Psoas muscle (tissue), 8 donors: ENCODE measurements around the gene FOXO1. TPM values are rescaled to one million over a fixed set of nuclear protein-coding genes. Genes with fewer than 3 reads are reported as not detected.

Source experiments
- ATAC-seq, 4 donors: fragments of 200-7000 bp; cut with Tn5 transposase; one replicate each; pipeline ENCODE4 v1.9.1; 2020; ENCODE audit warnings: moderate library complexity in 3 of 4, mild to moderate bottlenecking in 2 of 4
- DNase-seq, 2 donors: peaks; one replicate each; pipeline ENCODE4 v3.0.0-alpha.2; 2020
- H3K27ac ChIP-seq: fragments of 200-600 bp; one replicate; pipeline ENCODE4 v1.8.0; 2022
- H3K27me3 ChIP-seq, 3 donors: fragments of 200-600 bp in 1 of 3; one replicate each; pipeline versions ENCODE4 v1.6.1 to v1.8.0; 2013 to 2022; ENCODE audit warnings: low read length in 2 of 3, mild to moderate bottlenecking in 2 of 3, moderate library complexity in 1 of 3; ENCODE audit not compliant: insufficient read depth in 3 of 3
- H3K36me3 ChIP-seq, 2 donors: fragments of 200-600 bp in 1 of 2; one replicate each; pipeline versions ENCODE4 v1.6.1 to v1.8.0; 2013 to 2022; ENCODE audit warnings: low read depth in 1 of 2, mild to moderate bottlenecking in 1 of 2, moderate library complexity in 1 of 2; ENCODE audit not compliant: insufficient read depth in 1 of 2
- H3K4me1 ChIP-seq: fragments of 200-600 bp; one replicate; pipeline ENCODE4 v1.8.0; 2022
- H3K4me3 ChIP-seq: fragments of 200-600 bp; one replicate; pipeline ENCODE4 v1.8.0; 2022; ENCODE audit warnings: mild to moderate bottlenecking
- H3K9me3 ChIP-seq: fragments of 200-600 bp; one replicate; pipeline ENCODE4 v1.8.0; 2022
- WGBS, 3 donors: extraction: QIAGEN DNeasy Blood & Tissue Kit; methylation state at CpG; one replicate each; pipeline versions ENCODE4 v1.1.6 to v1.1.7; 2013; 5-methylcytosine and 5-hydroxymethylcytosine counted together
- intact Hi-C, 2 donors: fragments of 100-400 bp; cut with DNase I; formaldehyde crosslinking; loops; one replicate each; pipeline versions ENCODE4 v1.11.0 to v1.14.2; 2022
- polyA plus RNA-seq, 3 donors: library from polyadenylated mRNA; stranded (reverse); fragments of 200-250 nt; gene quantifications; one replicate each; pipeline ENCODE4 v1.2.3, GENCODE V29; 2013
- total RNA-seq, 4 donors: library from RNA; stranded (reverse); fragmentation: NEBNext Ultra II Directional in 2 of 4; extraction: Animal tissue kit (Norgen Biotek cat#: 25700) in 2 of 4; gene quantifications; one replicate each; pipeline versions ENCODE4 v1.2.1 to v1.2.4, GENCODE V29; 2021 to 2023
- TF ChIP-seq, protein P1 (sequence below): fragments of 200-600 bp; IDR thresholded peaks from one replicate; pipeline ENCODE4 v1.8.0; 2022; ENCODE audit warnings: antibody characterized with exemption
- donor health status: healthy with polysubstance abuse.
- donor health status: DM: no; HTN: no; CAD: no; lungs with moderate emphysema.
- donor health status: Bipolar disorder and iron deficiency.
- donor health status: healthy.
- donor health status: DM: yes; HTN: yes; CAD: no.
- donor health status: DM: no; HTN: no; CAD: no.
- donor health status: DM: no; HTN: no; CAD: no.
- donor health status: DM: yes; HTN: yes; CAD: no.

FOXO1 gene
- total and polyA plus RNA-seq, 7 donors = 23.8 to 160 (median 68.3) TPM

- WGBS, 3 donors = 52 to 64% (median 53%) methylated on average over 4 of the region's 4 CpGs
- intact Hi-C loops = loop anchor here in 1 of 2 donors (10.0 kb wide), 1 partner anchor 246 kb away; no protein-coding TSS in a partner anchor
- no peak for ATAC-seq
- H3K9me3 ChIP-seq = no peaks in the 10 kb centered on the region
- TF ChIP-seq, protein P1, sequence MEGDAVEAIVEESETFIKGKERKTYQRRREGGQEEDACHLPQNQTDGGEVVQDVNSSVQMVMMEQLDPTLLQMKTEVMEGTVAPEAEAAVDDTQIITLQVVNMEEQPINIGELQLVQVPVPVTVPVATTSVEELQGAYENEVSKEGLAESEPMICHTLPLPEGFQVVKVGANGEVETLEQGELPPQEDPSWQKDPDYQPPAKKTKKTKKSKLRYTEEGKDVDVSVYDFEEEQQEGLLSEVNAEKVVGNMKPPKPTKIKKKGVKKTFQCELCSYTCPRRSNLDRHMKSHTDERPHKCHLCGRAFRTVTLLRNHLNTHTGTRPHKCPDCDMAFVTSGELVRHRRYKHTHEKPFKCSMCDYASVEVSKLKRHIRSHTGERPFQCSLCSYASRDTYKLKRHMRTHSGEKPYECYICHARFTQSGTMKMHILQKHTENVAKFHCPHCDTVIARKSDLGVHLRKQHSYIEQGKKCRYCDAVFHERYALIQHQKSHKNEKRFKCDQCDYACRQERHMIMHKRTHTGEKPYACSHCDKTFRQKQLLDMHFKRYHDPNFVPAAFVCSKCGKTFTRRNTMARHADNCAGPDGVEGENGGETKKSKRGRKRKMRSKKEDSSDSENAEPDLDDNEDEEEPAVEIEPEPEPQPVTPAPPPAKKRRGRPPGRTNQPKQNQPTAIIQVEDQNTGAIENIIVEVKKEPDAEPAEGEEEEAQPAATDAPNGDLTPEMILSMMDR = no peak
- peak overlapping the region; percentile 40 for H3K4me3 ChIP-seq
- DNase-seq = no peak
- peak overlapping the region; percentile 90 for H3K27ac ChIP-seq
- H3K4me1 ChIP-seq = peaks cover 93% of the 10 kb centered on the region
- H3K27me3 ChIP-seq = no peaks in the 10 kb centered on the region
- H3K36me3 ChIP-seq = no peaks in the 10 kb centered on the region
Measured at GRCh38 chr13:40591091-40591490, 75.3 kb downstream of the FOXO1 start.

- H3K4me1 ChIP-seq = peaks cover 93% of the 10 kb centered on the region
- ATAC-seq (peak; percentile 41 to 62 (median 55)), DNase-seq (no peak)
- intact Hi-C loops = loop anchor here in 1 of 2 donors (10.0 kb wide), 1 partner anchor 245 kb away; no protein-coding TSS in a partner anchor
- TF ChIP-seq, protein P1 = no peak
- H3K36me3 ChIP-seq = no peaks in the 10 kb centered on the region
- peak overlapping the region; percentile 90 for H3K27ac ChIP-seq
- peak overlapping the region; percentile 40 for H3K4me3 ChIP-seq
- no peaks in the 10 kb centered on the region for H3K9me3 ChIP-seq
- no peaks in the 10 kb centered on the region for H3K27me3 ChIP-seq
- WGBS, 3 donors = 20 to 32% (median 24%) methylated on average over 8 of the region's 8 CpGs
Measured at GRCh38 chr13:40590112-40590862, 76.2 kb downstream of the FOXO1 start.

DNA sequence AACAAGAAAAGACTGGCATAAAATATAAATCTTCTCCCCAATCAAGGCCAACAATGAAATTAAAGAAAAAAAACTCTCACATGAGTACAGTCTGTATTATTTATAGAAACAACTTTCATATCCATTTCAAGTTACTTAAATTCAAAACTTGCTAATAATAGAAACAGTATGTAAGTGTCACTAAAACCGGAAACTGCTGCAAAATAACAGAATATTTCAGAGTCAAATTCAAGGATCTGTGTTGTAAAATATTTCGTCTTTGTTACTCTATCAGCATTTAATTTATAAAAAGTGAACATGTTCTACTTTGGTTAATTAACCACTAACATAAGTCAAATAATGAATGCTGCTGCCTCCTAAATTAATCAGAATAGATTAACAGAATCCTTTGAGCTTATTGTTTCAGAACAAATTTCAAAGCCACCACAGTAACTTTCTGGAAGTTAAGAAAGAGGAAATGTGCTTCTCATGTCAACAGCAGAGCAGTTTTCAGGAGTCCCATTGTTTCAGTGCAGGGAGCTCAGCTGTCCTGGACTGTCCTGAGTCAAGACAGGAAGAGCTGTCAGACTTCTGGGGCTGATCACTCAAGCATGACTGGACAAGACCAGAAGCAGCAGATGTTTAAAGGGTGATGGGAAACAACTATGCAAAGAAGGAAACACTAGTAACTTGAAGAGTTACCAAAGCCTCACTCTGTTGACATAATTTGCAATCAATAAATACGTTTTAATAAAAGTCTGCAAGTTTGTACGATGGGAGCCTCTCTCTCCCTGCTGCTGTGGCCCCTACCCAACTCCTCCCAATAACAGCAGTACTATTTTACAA, 76.9 kb downstream of the FOXO1 start:
- H3K27me3 ChIP-seq = no peaks in the 10 kb centered on the region
- 3 to 7% (median 3%) methylated on average over 4 of the region's 4 CpGs for WGBS, 3 donors
- peaks cover 89% of the 10 kb centered on the region for H3K4me1 ChIP-seq
- peak overlapping the region; percentile 90 for H3K27ac ChIP-seq
- ATAC-seq (peak; percentile 83 to 90 (median 86)), DNase-seq (peak; percentile 42 to 62)
- H3K9me3 ChIP-seq = no peaks in the 10 kb centered on the region
- TF ChIP-seq, protein P1 = no peak
- H3K36me3 ChIP-seq = no peaks in the 10 kb centered on the region
- intact Hi-C loops = loop anchor here in 1 of 2 donors (10.0 kb wide), 1 partner anchor 245 kb away; no protein-coding TSS in a partner anchor
- H3K4me3 ChIP-seq = peak overlapping the region; percentile 40

- TF ChIP-seq, protein P1 = no peak
- Histone ChIP-seq H3K27me3 (no peaks in the 10 kb centered on the region), H3K4me1 (peaks cover 77% of the 10 kb centered on the region), H3K27ac (peak overlapping the region; percentile 90), H3K9me3 (peaks cover 2% of the 10 kb centered on the region), H3K4me3 (peak overlapping the region; percentile 13), H3K36me3 (no peaks in the 10 kb centered on the region)
- intact Hi-C loops = no loop called here
- DNase-seq (no peak), ATAC-seq (no peak)
- WGBS, 3 donors = 95 to 100% (median 97%) methylated on average over 2 of the region's 2 CpGs
Measured at GRCh38 chr13:40588101-40588500, 78.3 kb downstream of the FOXO1 start.
